ENCODE data around the gene RTL1. TPM values are rescaled to one million over a fixed set of nuclear protein-coding genes. Genes with fewer than 3 reads are reported as not detected.

The RTL1 gene
- total and polyA plus RNA-seq, 2 of the 13 experiments (the other 11 are each of a cell fraction or from before 2014, with no cell fraction given) = not detected

DNA sequence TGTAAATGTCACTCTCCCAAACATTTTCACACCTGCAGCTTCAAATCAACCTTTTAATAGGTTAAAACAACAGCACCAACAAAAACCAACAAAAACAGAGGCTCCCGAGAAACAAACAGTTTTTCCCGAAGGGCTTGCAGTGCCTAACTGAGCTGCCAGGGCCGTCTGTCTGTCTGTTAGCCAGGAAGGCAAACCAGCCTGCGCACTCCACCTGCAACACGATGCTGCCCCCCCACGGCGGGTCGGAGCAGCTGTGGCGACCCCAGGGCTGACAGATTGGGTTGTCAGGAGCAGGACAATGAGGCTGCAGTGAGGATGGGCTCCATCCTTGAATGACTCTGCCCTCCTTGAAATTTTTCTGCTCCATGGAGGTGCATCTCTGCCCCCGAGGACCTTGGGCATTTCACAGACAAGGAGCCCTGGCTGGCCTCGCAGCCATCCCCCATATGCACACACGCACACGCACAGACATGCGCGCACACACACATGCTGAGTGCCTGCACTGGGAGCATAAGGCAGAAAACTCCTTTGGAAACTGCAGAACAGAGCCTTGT is 2.6 kb downstream of the RTL1 start (continued):
- TF ChIP-seq, protein P1, sequence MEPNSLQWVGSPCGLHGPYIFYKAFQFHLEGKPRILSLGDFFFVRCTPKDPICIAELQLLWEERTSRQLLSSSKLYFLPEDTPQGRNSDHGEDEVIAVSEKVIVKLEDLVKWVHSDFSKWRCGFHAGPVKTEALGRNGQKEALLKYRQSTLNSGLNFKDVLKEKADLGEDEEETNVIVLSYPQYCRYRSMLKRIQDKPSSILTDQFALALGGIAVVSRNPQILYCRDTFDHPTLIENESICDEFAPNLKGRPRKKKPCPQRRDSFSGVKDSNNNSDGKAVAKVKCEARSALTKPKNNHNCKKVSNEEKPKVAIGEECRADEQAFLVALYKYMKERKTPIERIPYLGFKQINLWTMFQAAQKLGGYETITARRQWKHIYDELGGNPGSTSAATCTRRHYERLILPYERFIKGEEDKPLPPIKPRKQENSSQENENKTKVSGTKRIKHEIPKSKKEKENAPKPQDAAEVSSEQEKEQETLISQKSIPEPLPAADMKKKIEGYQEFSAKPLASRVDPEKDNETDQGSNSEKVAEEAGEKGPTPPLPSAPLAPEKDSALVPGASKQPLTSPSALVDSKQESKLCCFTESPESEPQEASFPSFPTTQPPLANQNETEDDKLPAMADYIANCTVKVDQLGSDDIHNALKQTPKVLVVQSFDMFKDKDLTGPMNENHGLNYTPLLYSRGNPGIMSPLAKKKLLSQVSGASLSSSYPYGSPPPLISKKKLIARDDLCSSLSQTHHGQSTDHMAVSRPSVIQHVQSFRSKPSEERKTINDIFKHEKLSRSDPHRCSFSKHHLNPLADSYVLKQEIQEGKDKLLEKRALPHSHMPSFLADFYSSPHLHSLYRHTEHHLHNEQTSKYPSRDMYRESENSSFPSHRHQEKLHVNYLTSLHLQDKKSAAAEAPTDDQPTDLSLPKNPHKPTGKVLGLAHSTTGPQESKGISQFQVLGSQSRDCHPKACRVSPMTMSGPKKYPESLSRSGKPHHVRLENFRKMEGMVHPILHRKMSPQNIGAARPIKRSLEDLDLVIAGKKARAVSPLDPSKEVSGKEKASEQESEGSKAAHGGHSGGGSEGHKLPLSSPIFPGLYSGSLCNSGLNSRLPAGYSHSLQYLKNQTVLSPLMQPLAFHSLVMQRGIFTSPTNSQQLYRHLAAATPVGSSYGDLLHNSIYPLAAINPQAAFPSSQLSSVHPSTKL (CRISPR knock-in tag; IDR thresholded peaks at IDR 0.05) = peak; percentile 21; the same call in 1 of the 2 replicates
- TF ChIP-seq RAD21 (CRISPR knock-in tag; IDR thresholded peaks at IDR 0.05) (peak; percentile 96), STAG1 (CRISPR knock-in tag; IDR thresholded peaks at IDR 0.05) (peak; percentile 98), ZNF792 (CRISPR knock-in tag; IDR thresholded peaks at IDR 0.05) (0 out of 2 replicates have a peak, but pooled peaks have one; percentile 26), ZNF713 (CRISPR knock-in tag; IDR thresholded peaks at IDR 0.05) (no peak), BCL6 (CRISPR knock-in tag; IDR thresholded peaks at IDR 0.05) (0 out of 2 replicates have a peak, but pooled peaks have one; percentile 21)
- TF ChIP-seq, protein P2, sequence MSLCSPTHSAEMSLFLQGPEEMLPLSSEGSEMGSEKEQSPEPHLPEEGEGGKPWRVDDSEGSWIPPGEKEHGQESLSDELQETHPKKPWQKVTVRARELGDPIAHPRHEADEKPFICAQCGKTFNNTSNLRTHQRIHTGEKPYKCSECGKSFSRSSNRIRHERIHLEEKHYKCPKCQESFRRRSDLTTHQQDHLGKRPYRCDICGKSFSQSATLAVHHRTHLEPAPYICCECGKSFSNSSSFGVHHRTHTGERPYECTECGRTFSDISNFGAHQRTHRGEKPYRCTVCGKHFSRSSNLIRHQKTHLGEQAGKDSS (CRISPR knock-in tag; IDR thresholded peaks at IDR 0.05; ENCODE audit: borderline replicate concordance, low read depth) = peak; percentile 48; the same call in 1 of the 2 replicates
- TF ChIP-seq, protein P3, sequence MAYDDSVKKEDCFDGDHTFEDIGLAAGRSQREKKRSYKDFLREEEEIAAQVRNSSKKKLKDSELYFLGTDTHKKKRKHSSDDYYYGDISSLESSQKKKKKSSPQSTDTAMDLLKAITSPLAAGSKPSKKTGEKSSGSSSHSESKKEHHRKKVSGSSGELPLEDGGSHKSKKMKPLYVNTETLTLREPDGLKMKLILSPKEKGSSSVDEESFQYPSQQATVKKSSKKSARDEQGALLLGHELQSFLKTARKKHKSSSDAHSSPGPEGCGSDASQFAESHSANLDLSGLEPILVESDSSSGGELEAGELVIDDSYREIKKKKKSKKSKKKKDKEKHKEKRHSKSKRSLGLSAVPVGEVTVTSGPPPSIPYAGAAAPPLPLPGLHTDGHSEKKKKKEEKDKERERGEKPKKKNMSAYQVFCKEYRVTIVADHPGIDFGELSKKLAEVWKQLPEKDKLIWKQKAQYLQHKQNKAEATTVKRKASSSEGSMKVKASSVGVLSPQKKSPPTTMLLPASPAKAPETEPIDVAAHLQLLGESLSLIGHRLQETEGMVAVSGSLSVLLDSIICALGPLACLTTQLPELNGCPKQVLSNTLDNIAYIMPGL (CRISPR knock-in tag; IDR thresholded peaks at IDR 0.05; ENCODE audit: borderline replicate concordance in 1 of 2, low read depth in 1 of 2) = peak in 1 of 2 experiments; percentile 73; a peak in 2 of 4 replicates
- TF ChIP-seq, protein P4, sequence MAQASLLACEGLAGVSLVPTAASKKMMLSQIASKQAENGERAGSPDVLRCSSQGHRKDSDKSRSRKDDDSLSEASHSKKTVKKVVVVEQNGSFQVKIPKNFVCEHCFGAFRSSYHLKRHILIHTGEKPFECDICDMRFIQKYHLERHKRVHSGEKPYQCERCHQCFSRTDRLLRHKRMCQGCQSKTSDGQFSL (CRISPR knock-in tag; IDR thresholded peaks at IDR 0.05) = peak; percentile 76; the same call in 1 of the 2 replicates
